ENCODE data around the gene CASS4. TPM values are rescaled to one million over a fixed set of nuclear protein-coding genes. Genes with fewer than 3 reads are reported as not detected.
"Not testable (repeated sequence)": the region's sequence is repeated elsewhere in the genome, so short reads cannot be mapped to it uniquely, and the experiment has no call there.

CASS4 gene
- total RNA-seq, 1 donor from 2014 or later = 0.51 TPM

- no peak overlapping the region for H3K27ac Mint-ChIP-seq
- H3K4me3 Mint-ChIP-seq = no peak overlapping the region
- H3K9me3 Mint-ChIP-seq = no peaks in the 10 kb centered on the region
- peaks cover 61% of the 10 kb centered on the region for H3K36me3 Mint-ChIP-seq (ENCODE audit: low read depth)
- no peak for TF ChIP-seq CTCF (IDR thresholded peaks at IDR 0.05)
- ChIA-PET CTCF (no interaction called here), POLR2A (no interaction called here)
- H3K4me1 Mint-ChIP-seq = peaks cover 9% of the 10 kb centered on the region
- no peaks in the 10 kb centered on the region for H3K27me3 Mint-ChIP-seq
- intact Hi-C loops (cut with micrococcal nuclease) = no loop called here
- ATAC-seq (ENCODE audit: low read depth) = no peak
- DNase-seq = no peak
These were observed 5.2 kb upstream of the CASS4 start for GRCh38 chr20:56406910-56407309.

GRCh38 chr20:56409521-56409920 is 2.5 kb upstream of the CASS4 start:
- no peak overlapping the region for H3K4me3 Mint-ChIP-seq
- TF ChIP-seq CTCF (IDR thresholded peaks at IDR 0.05) = no peak
- H3K27ac Mint-ChIP-seq = no peak overlapping the region
- no peaks in the 10 kb centered on the region for H3K9me3 Mint-ChIP-seq
- ChIA-PET CTCF (no interaction called here), POLR2A (no interaction called here)
- DNase-seq (no peak), ATAC-seq (ENCODE audit: low read depth) (no peak)
- peaks cover 48% of the 10 kb centered on the region for H3K36me3 Mint-ChIP-seq (ENCODE audit: low read depth)
- H3K27me3 Mint-ChIP-seq = no peaks in the 10 kb centered on the region
- peaks cover 19% of the 10 kb centered on the region for H3K4me1 Mint-ChIP-seq
- intact Hi-C loops (cut with micrococcal nuclease) = no loop called here

- ATAC-seq (ENCODE audit: low read depth) (no peak), DNase-seq (no peak)
- peaks cover 45% of the 10 kb centered on the region for H3K36me3 Mint-ChIP-seq (ENCODE audit: low read depth)
- CTCF ChIA-PET = no interaction called here
- intact Hi-C loops (cut with micrococcal nuclease) = no loop called here
- peaks cover 19% of the 10 kb centered on the region for H3K4me1 Mint-ChIP-seq
- H3K27ac Mint-ChIP-seq = no peak overlapping the region
- no peak overlapping the region for H3K4me3 Mint-ChIP-seq
- no peaks in the 10 kb centered on the region for H3K9me3 Mint-ChIP-seq
- no peak for TF ChIP-seq CTCF (IDR thresholded peaks at IDR 0.05)
- H3K27me3 Mint-ChIP-seq = no peaks in the 10 kb centered on the region
- POLR2A ChIA-PET = no interaction called here
These were observed 2.1 kb upstream of the CASS4 start for GRCh38 chr20:56409956-56410355.

GRCh38 chr20:56411287-56411686 is 773 bp upstream of the CASS4 start:
- POLR2A ChIA-PET = interaction anchor here (0.7 to 1.3 kb wide), 2 partner anchors 13 to 19 kb away, joined by 4 to 7 read pairs; partner anchors contain the start of genes AURKA and CSTF1
- H3K27me3 Mint-ChIP-seq; intact Hi-C loops (cut with micrococcal nuclease); ATAC-seq (ENCODE audit: low read depth); CTCF ChIA-PET; DNase-seq; H3K9me3 Mint-ChIP-seq: not testable (repeated sequence)
- peaks cover 31% of the 10 kb centered on the region for H3K36me3 Mint-ChIP-seq (ENCODE audit: low read depth)
- peaks cover 19% of the 10 kb centered on the region for H3K4me1 Mint-ChIP-seq
- H3K4me3 Mint-ChIP-seq = peak overlapping the region; percentile 68
- peak overlapping the region; percentile 42 for H3K27ac Mint-ChIP-seq

- DNase-seq (no peak), ATAC-seq (ENCODE audit: low read depth) (no peak)
- peak overlapping the region; percentile 42 for H3K27ac Mint-ChIP-seq
- no peaks in the 10 kb centered on the region for H3K9me3 Mint-ChIP-seq
- intact Hi-C loops (cut with micrococcal nuclease) = no loop called here
- ChIA-PET CTCF (interaction anchor here (1.3 kb wide), 1 partner anchor 14 kb away, joined by 3 read pairs; no protein-coding TSS in a partner anchor), POLR2A (interaction anchor here (1.1 to 1.3 kb wide), 2 partner anchors 20 to 53 kb away, joined by 4 to 7 read pairs; partner anchors contain the start of genes AURKA and CSTF1)
- H3K4me3 Mint-ChIP-seq = peak overlapping the region; percentile 68
- H3K27me3 Mint-ChIP-seq = no peaks in the 10 kb centered on the region
- TF ChIP-seq CTCF (IDR thresholded peaks at IDR 0.05) = no peak
- H3K4me1 Mint-ChIP-seq = peaks cover 19% of the 10 kb centered on the region
- H3K36me3 Mint-ChIP-seq (ENCODE audit: low read depth) = peaks cover 22% of the 10 kb centered on the region
These were observed 372 bp downstream of the CASS4 start for GRCh38 chr20:56412473-56412790.

- Mint-ChIP-seq H3K4me1 (peaks cover 19% of the 10 kb centered on the region), H3K4me3 (no peak overlapping the region), H3K27ac (no peak overlapping the region), H3K36me3 (ENCODE audit: low read depth) (peaks cover 17% of the 10 kb centered on the region), H3K27me3 (no peaks in the 10 kb centered on the region), H3K9me3 (no peaks in the 10 kb centered on the region)
- DNase-seq = no peak
- ATAC-seq (ENCODE audit: low read depth) = no peak
- ChIA-PET CTCF (interaction anchor here (1.3 kb wide), 1 partner anchor 15 kb away, joined by 3 read pairs; no protein-coding TSS in a partner anchor), POLR2A (no interaction called here)
- TF ChIP-seq CTCF (IDR thresholded peaks at IDR 0.05) = no peak
- intact Hi-C loops (cut with micrococcal nuclease) = no loop called here
These were observed 889 bp downstream of the CASS4 start for GRCh38 chr20:56412949-56413348.

All from activated B cell treated with CpG ODN at 0.5 μM for 24 hours (primary cell).